Measurements from ENCODE around the gene BEGAIN.

The BEGAIN gene

GRCh38 chr14:100498068-100498467 is 89.1 kb downstream of the BEGAIN start:
- TF ChIP-seq MYC (IDR thresholded peaks at IDR 0.05; ENCODE audit: low read depth, low read length): no peak
- TF ChIP-seq POLR2A (IDR thresholded peaks at IDR 0.05; ENCODE audit: extremely low read depth, insufficient read length): no peak
- no peak for TF ChIP-seq CTCF (IDR thresholded peaks at IDR 0.05; ENCODE audit: low read depth, low read length)
- TF ChIP-seq, protein P1, sequence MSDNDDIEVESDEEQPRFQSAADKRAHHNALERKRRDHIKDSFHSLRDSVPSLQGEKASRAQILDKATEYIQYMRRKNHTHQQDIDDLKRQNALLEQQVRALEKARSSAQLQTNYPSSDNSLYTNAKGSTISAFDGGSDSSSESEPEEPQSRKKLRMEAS (IDR thresholded peaks at IDR 0.05; ENCODE audit: low read depth, low read length): no peak
- no peak for DNase-seq (ENCODE audit: low read depth)
- no peak overlapping the region for H3K4me3 ChIP-seq (ENCODE audit: low read depth, low read length)

DNA sequence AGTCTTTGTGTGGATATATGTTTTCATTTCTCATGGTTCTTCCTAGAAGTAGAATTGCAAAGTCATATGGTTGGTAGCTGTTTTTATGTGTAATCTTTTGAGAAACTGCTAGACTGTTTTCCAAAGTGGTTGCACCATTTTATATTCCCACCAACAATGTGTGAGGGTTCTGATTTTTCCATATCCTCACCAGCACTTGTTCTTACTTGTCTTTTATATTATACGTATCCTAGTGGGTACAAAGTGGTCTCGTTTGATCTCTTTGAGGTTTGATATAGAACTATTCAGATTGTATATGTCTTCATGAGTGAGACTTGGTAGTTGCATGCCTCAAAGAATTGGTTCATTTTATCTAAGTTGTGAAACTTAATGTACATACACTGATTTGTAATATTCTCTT is 91.3 kb downstream of the BEGAIN start:
- H3K4me3 ChIP-seq (ENCODE audit: low read depth, low read length): no peak overlapping the region
- DNase-seq (ENCODE audit: low read depth): no peak
- no peak for TF ChIP-seq POLR2A (IDR thresholded peaks at IDR 0.05; ENCODE audit: extremely low read depth, insufficient read length)
- TF ChIP-seq CTCF (IDR thresholded peaks at IDR 0.05; ENCODE audit: low read depth, low read length): no peak
- TF ChIP-seq MYC (IDR thresholded peaks at IDR 0.05; ENCODE audit: low read depth, low read length): no peak
- TF ChIP-seq, protein P1 (IDR thresholded peaks at IDR 0.05; ENCODE audit: low read depth, low read length): no peak

DNA sequence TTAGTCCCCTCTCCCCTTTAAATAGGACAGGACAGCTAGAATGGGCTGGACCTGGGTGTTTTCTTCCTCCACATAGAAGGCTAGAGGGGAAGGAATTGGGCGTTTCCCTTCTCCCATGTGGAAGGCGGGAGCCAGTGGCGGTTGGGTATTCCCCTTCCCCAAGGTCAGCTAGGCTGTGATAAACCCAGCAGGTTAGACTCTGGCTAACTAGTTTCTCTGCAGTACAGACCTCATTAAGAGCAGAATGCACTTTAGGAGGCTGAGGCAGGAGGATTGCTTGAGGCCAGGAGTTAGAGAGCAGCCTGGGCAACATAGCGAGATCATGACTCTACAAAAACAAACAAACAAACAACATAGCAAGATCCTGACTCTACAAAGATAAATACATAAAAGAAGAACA is 92.6 kb downstream of the BEGAIN start:
- TF ChIP-seq, protein P1 (IDR thresholded peaks at IDR 0.05; ENCODE audit: low read depth, low read length): no peak
- no peak for TF ChIP-seq CTCF (IDR thresholded peaks at IDR 0.05; ENCODE audit: low read depth, low read length)
- TF ChIP-seq MYC (IDR thresholded peaks at IDR 0.05; ENCODE audit: low read depth, low read length): no peak
- no peak for TF ChIP-seq POLR2A (IDR thresholded peaks at IDR 0.05; ENCODE audit: extremely low read depth, insufficient read length)
- no peak overlapping the region for H3K4me3 ChIP-seq (ENCODE audit: low read depth, low read length)
- DNase-seq (ENCODE audit: low read depth): no peak

DNA sequence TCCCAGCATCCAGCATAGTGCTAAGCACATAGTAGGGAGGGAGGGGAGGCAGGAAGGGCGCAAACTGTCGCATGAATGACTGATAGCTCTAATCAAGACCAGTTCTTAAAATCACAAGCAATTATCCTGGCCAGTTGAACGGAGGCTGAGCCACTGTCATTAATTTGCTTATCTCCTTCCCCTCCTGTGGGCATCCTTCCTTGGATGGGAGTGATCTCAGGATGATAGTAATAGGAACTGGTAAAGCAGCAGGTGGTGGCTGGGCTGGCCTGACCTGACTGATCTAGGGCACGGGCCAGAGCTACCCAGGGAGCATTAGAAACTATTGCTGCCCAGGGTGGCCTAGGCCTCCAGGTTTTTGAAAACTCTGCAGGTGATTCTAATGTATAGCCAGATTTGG is 97.0 kb downstream of the BEGAIN start:
- no peak for DNase-seq (ENCODE audit: low read depth)
- TF ChIP-seq, protein P1 (IDR thresholded peaks at IDR 0.05; ENCODE audit: low read depth, low read length): no peak
- no peak for TF ChIP-seq MYC (IDR thresholded peaks at IDR 0.05; ENCODE audit: low read depth, low read length)
- TF ChIP-seq POLR2A (IDR thresholded peaks at IDR 0.05; ENCODE audit: extremely low read depth, insufficient read length): no peak
- TF ChIP-seq CTCF (IDR thresholded peaks at IDR 0.05; ENCODE audit: low read depth, low read length): no peak
- H3K4me3 ChIP-seq (ENCODE audit: low read depth, low read length): no peak overlapping the region

GRCh38 chr14:100488057-100488456 is 99.2 kb downstream of the BEGAIN start:
- TF ChIP-seq CTCF (IDR thresholded peaks at IDR 0.05; ENCODE audit: low read depth, low read length) (no peak), MYC (IDR thresholded peaks at IDR 0.05; ENCODE audit: low read depth, low read length) (no peak), POLR2A (IDR thresholded peaks at IDR 0.05; ENCODE audit: extremely low read depth, insufficient read length) (no peak)
- TF ChIP-seq, protein P1 (IDR thresholded peaks at IDR 0.05; ENCODE audit: low read depth, low read length): no peak

DNA sequence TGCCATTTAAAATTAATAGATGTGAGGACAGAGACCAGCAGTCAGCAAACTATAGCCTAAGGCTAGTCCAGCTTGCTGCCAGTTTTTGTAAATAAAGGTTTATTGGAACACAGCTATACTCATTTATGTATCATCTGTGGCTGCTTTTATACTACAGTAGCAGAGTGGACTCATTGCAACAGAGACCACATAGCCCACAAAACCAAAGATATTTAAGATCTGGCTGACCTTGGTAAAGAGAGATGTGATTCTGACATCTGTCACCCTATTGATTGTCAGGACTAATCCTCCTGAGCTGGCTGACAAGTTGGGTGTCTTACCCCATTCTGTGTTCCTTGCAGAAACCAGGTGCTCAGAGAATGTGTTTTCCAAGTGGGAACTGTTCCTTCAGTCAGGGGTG is 99.9 kb downstream of the BEGAIN start:
- TF ChIP-seq POLR2A (IDR thresholded peaks at IDR 0.05; ENCODE audit: extremely low read depth, insufficient read length) (no peak), MYC (IDR thresholded peaks at IDR 0.05; ENCODE audit: low read depth, low read length) (no peak), CTCF (IDR thresholded peaks at IDR 0.05; ENCODE audit: low read depth, low read length) (no peak)
- TF ChIP-seq, protein P1 (IDR thresholded peaks at IDR 0.05; ENCODE audit: low read depth, low read length): no peak
- H3K4me3 ChIP-seq (ENCODE audit: low read depth, low read length): no peak overlapping the region
- DNase-seq (ENCODE audit: low read depth): no peak

More at GRCh38 chr14:100488057-100488456, 99.2 kb downstream of the BEGAIN start:
- no peak for DNase-seq (ENCODE audit: low read depth)
- H3K4me3 ChIP-seq (ENCODE audit: low read depth, low read length): no peak overlapping the region

Measured in NB4 (cell line).